ENCODE data around the gene EPB41L2. TPM values are rescaled to one million over a fixed set of nuclear protein-coding genes. Genes with fewer than 3 reads are reported as not detected.

EPB41L2 gene
- total RNA-seq (2021; ENCODE audit: unreplicated experiment) (74.8 TPM), Bru-seq, nascent RNA (percentile 73 among the genes with signal in this experiment), BruChase-seq, experiment 1, labeled RNA remaining after a 6-hour chase (percentile 66 among the genes with signal in this experiment), BruChase-seq, experiment 2, labeled RNA remaining after a 2-hour chase (percentile 63 among the genes with signal in this experiment)
- polyA plus RNA-seq (2012), result 26.8 and 34.6 TPM in 2 replicates
- long read RNA-seq, full-length matches to known transcripts, result 13 of 45 reads
- long read RNA-seq, partial matches to known transcripts, result 18 of 45 reads
- long read RNA-seq, other reads (novel, unspliced or antisense), result 14 of 45 reads

DNA sequence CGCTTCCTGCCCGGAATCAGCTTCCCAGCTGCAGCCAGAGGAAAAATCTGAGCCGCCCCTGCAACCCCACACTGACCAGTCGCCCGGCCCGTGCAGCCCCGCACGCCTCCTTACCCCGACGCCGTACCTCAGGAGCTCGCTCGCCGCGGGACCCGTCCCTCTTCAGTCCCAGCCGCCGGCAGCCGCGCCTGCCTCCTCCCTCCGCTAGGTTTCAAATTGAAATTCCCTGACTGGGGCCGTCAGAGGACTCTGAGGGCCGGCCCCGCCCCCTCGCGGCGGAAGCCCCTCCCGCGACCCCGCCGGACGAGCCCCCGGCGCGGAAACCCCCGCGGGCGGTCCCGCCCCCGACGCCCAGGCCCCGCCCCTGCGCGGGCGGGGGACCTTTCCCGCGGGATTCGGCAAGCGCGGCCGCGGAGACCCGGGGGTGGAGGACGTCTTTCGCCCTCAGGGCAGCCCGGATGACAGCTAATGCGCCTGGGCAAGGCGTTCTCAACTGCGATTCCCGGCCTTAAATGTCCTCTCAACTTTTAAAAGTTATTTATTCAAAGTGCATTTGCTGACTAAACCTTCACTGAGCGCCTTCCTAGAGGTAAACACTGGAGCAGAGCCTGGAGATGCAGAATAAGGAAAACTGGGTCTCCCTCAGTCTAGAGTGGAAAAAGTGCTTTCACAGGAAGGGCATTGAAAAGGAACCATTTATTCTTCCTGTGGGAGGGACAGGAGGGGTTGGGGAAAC, at the start of gene EPB41L2:
Gene EPB41L2, minus strand, starts transcription at position 218 of the 736 bp plus-strand sequence. CDS start 106,760 bp downstream, outside the sequence.
- peaks cover 21 to 30% of the 10 kb centered on the region in 2 experiments for H3K4me1 ChIP-seq (ENCODE audit: control insufficient read depth in 1 of 2, insufficient read depth in 2 of 2, low read length in 2 of 2)
- no peaks in the 10 kb centered on the region for H3K36me3 ChIP-seq (ENCODE audit: control insufficient read depth in 1 of 2, insufficient read depth in 2 of 2, low read length in 2 of 2)
- intact Hi-C loops (cut with micrococcal nuclease), result no loop called here
- peak within 1 kb of the TSS; percentile 70 for H3K27ac ChIP-seq (ENCODE audit: low read depth, low read length)
- no peaks in the 10 kb centered on the region for H3K27me3 ChIP-seq (ENCODE audit: insufficient read depth, low read length)
- ChIA-PET RAD21 (ENCODE audit: low non-redundant PET in 1 of 2, low total read pairs in 2 of 2, uncharacterized antibody in 2 of 2, unreplicated experiment in 2 of 2) (no interaction called here), CTCF (no interaction called here), POLR2A (no interaction called here)
- ATAC-seq (peak; percentile 88), DNase-seq (ENCODE audit: low read depth, low spot score) (peak; percentile 70)
- peak within 1 kb of the TSS; percentile 75 to 83 for H3K4me3 ChIP-seq (replicated peaks in 1 of 2; ENCODE audit: low read depth in 1 of 2, low read length in 2 of 2)
- peak within 1 kb of the TSS; percentile 99 for H2AFZ ChIP-seq (ENCODE audit: low read depth, low read length, poor library complexity, severe bottlenecking)
- H3K4me2 ChIP-seq (ENCODE audit: low read length), result peak within 1 kb of the TSS; percentile 98
- H3K9me2 ChIP-seq (ENCODE audit: insufficient read depth), result no peaks in the 10 kb centered on the region
- H4K20me1 ChIP-seq (ENCODE audit: insufficient read depth), result no peaks in the 10 kb centered on the region
- H3K79me2 ChIP-seq (ENCODE audit: insufficient read depth, low read length), result peaks cover 38% of the 10 kb centered on the region
- BruUV-seq (replicated peaks), result no TSS peak
- TF ChIP-seq SIN3A (IDR thresholded peaks at IDR 0.05; ENCODE audit: low read depth), result peak; percentile 59
- TF ChIP-seq RAD21 (IDR thresholded peaks at IDR 0.05; ENCODE audit: low read depth), result no peak
- TF ChIP-seq EGR1 (IDR thresholded peaks at IDR 0.05; ENCODE audit: low read depth), result peak; percentile 84
- TF ChIP-seq CBX3 (IDR thresholded peaks at IDR 0.05; ENCODE audit: low read depth), result no peak
- TF ChIP-seq, protein P1, sequence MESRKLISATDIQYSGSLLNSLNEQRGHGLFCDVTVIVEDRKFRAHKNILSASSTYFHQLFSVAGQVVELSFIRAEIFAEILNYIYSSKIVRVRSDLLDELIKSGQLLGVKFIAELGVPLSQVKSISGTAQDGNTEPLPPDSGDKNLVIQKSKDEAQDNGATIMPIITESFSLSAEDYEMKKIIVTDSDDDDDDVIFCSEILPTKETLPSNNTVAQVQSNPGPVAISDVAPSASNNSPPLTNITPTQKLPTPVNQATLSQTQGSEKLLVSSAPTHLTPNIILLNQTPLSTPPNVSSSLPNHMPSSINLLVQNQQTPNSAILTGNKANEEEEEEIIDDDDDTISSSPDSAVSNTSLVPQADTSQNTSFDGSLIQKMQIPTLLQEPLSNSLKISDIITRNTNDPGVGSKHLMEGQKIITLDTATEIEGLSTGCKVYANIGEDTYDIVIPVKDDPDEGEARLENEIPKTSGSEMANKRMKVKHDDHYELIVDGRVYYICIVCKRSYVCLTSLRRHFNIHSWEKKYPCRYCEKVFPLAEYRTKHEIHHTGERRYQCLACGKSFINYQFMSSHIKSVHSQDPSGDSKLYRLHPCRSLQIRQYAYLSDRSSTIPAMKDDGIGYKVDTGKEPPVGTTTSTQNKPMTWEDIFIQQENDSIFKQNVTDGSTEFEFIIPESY (IDR thresholded peaks at IDR 0.05; ENCODE audit: extremely low read depth, insufficient replicate concordance, low read length), result peak; percentile 67
- TF ChIP-seq POLR2AphosphoS5 (IDR thresholded peaks at IDR 0.05; ENCODE audit: low read depth, low read length), result peak; percentile 84
- no peak for TF ChIP-seq ELF1 (IDR thresholded peaks at IDR 0.05; ENCODE audit: borderline replicate concordance, low read depth)
- peak; percentile 58 for TF ChIP-seq POLR2A (IDR thresholded peaks at IDR 0.05; ENCODE audit: borderline replicate concordance, extremely low read depth, insufficient read depth, insufficient read length)
- no peak for TF ChIP-seq ATF3 (IDR thresholded peaks at IDR 0.05)
- no peak for TF ChIP-seq MAX (IDR thresholded peaks at IDR 0.05)
- 0 out of 2 replicates have a peak, but pooled peaks have one; percentile 10 for TF ChIP-seq JUND (IDR thresholded peaks at IDR 0.05)
- H3K9me3 ChIP-seq (ENCODE audit: control insufficient read depth in 1 of 2, insufficient read depth in 1 of 2, low read depth in 1 of 2, low read length in 2 of 2), result no peaks in the 10 kb centered on the region
- H3K9ac ChIP-seq (ENCODE audit: low read length), result peak within 1 kb of the TSS; percentile 81
